Measurements from ENCODE around the gene SLC22A16.
"Not testable (repeated sequence)": the region's sequence is repeated elsewhere in the genome, so short reads cannot be mapped to it uniquely, and the experiment has no call there.

- TF ChIP-seq, protein P1, sequence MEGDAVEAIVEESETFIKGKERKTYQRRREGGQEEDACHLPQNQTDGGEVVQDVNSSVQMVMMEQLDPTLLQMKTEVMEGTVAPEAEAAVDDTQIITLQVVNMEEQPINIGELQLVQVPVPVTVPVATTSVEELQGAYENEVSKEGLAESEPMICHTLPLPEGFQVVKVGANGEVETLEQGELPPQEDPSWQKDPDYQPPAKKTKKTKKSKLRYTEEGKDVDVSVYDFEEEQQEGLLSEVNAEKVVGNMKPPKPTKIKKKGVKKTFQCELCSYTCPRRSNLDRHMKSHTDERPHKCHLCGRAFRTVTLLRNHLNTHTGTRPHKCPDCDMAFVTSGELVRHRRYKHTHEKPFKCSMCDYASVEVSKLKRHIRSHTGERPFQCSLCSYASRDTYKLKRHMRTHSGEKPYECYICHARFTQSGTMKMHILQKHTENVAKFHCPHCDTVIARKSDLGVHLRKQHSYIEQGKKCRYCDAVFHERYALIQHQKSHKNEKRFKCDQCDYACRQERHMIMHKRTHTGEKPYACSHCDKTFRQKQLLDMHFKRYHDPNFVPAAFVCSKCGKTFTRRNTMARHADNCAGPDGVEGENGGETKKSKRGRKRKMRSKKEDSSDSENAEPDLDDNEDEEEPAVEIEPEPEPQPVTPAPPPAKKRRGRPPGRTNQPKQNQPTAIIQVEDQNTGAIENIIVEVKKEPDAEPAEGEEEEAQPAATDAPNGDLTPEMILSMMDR (IDR thresholded peaks at IDR 0.05): not testable (repeated sequence)
- TF ChIP-seq POLR2A (IDR thresholded peaks at IDR 0.05): not testable (repeated sequence)
Observed at GRCh38 chr6:110457567-110458175, 18.7 kb downstream of the SLC22A16 start.

Data from breast epithelium (tissue), 3 donors.